HEK293 (cell line): Measurements from ENCODE around the gene TDP1.
A peak's percentile ranks its signal among the peaks of the same experiment; 100 is the strongest.

ENCODE experiments used
- CTCF ChIA-PET: fragments of 350-600 bp; formaldehyde crosslinking; extraction: SDS; loops from one replicate; lab custom pipeline; 2021; ENCODE audit warnings: antibody characterized with exemption; lab: Yijun Ruan, JAX
- POLR2A ChIA-PET: fragments of 300-600 bp; formaldehyde crosslinking; extraction: SDS; loops from one replicate; lab custom pipeline; 2020; ENCODE audit warnings: antibody characterized with exemption, inconsistent platforms; lab: Yijun Ruan, JAX
- H3K27ac ChIP-seq: fragments of 200-500 bp; sonication (Bioruptor generic); 2 replicates; pipeline ENCODE4 v1.5.1; 2014; ENCODE audit warnings: low read depth, low read length, control low read depth, inconsistent platforms; ENCODE audit errors: extremely low read depth
- H3K36me3 ChIP-seq, 2 experiments: fragments of 200-500 bp in 1 of 2; sonication (Bioruptor generic) in 1 of 2; 1 replicate in 1 of 2; 2 replicates in 1 of 2; pipeline ENCODE4 v1.5.1; 2014 to 2017; ENCODE audit warnings: inconsistent platforms in 2 of 2, low read length in 2 of 2; ENCODE audit not compliant: control insufficient read depth in 2 of 2, insufficient read depth in 1 of 2
- H3K4me1 ChIP-seq: fragments of 200-500 bp; sonication (Bioruptor generic); 2 replicates; pipeline ENCODE4 v1.5.1; 2014; ENCODE audit warnings: mild to moderate bottlenecking, low read length, inconsistent platforms; ENCODE audit not compliant: control insufficient read depth, insufficient read depth
- H3K4me3 ChIP-seq: 2 replicates; pipeline ENCODE4 v1.5.1; 2011; ENCODE audit warnings: low read depth, mild to moderate bottlenecking, control low read depth, low read length, moderate library complexity
- H3K9me3 ChIP-seq: fragments of 200-500 bp; sonication (Bioruptor generic); 2 replicates; pipeline ENCODE4 v1.5.1; 2014; ENCODE audit warnings: low read depth, low read length, inconsistent platforms; ENCODE audit not compliant: control insufficient read depth, insufficient read depth
- CTCF ChIP-seq: fragments of 450-650 bp; formaldehyde crosslinking; IDR thresholded peaks from 2 replicates; pipeline ENCODE4 v1.5.1; 2016; ENCODE audit warnings: missing biosample characterization, missing genetic modification characterization
- EGR2 ChIP-seq: fragments of 450-650 bp; formaldehyde crosslinking; IDR thresholded peaks from 2 replicates; pipeline ENCODE4 v1.5.1; 2016; ENCODE audit warnings: low read depth, missing biosample characterization, missing genetic modification characterization
- GLIS2 ChIP-seq: fragments of 450-650 bp; formaldehyde crosslinking; IDR thresholded peaks from 2 replicates; pipeline ENCODE4 v1.5.1; 2016; ENCODE audit warnings: missing biosample characterization, missing genetic modification characterization
- KLF17 ChIP-seq: fragments of 450-650 bp; formaldehyde crosslinking; IDR thresholded peaks from 2 replicates; pipeline ENCODE4 v1.5.1; 2016; ENCODE audit warnings: missing biosample characterization, missing genetic modification characterization
- PRDM10 ChIP-seq: fragments of 450-650 bp; formaldehyde crosslinking; IDR thresholded peaks from 2 replicates; pipeline ENCODE4 v1.5.1; 2016; ENCODE audit warnings: missing biosample characterization, missing genetic modification characterization
- SCRT2 ChIP-seq: fragments of 450-650 bp; formaldehyde crosslinking; IDR thresholded peaks from 2 replicates; pipeline ENCODE4 v1.5.1; 2016; ENCODE audit warnings: missing biosample characterization, missing genetic modification characterization
- ZBTB21 ChIP-seq: fragments of 450-650 bp; formaldehyde crosslinking; IDR thresholded peaks from 2 replicates; pipeline ENCODE4 v1.5.1; 2017; ENCODE audit warnings: missing biosample characterization, missing genetic modification characterization
- ZBTB26 ChIP-seq: fragments of 450-650 bp; formaldehyde crosslinking; optimal IDR thresholded peaks from 2 replicates; pipeline ENCODE3; 2016; ENCODE audit warnings: missing biosample characterization, mild to moderate bottlenecking, missing genetic modification characterization
- ZBTB44 ChIP-seq: fragments of 450-650 bp; IDR thresholded peaks from 2 replicates; pipeline ENCODE4 v1.5.1; 2018; ENCODE audit warnings: missing biosample characterization, mild to moderate bottlenecking, missing genetic modification characterization
- ZFP69B ChIP-seq: fragments of 450-650 bp; formaldehyde crosslinking; IDR thresholded peaks from 2 replicates; pipeline ENCODE4 v1.5.1; 2016; ENCODE audit warnings: missing biosample characterization, missing genetic modification characterization
- ZNF10 ChIP-seq: fragments of 450-650 bp; formaldehyde crosslinking; IDR thresholded peaks from 2 replicates; pipeline ENCODE4 v1.5.1; 2017; ENCODE audit warnings: missing biosample characterization, missing genetic modification characterization
- ZNF140 ChIP-seq: fragments of 450-650 bp; formaldehyde crosslinking; IDR thresholded peaks from 2 replicates; pipeline ENCODE4 v1.5.1; 2016; ENCODE audit warnings: missing biosample characterization, missing genetic modification characterization
- ZNF2 ChIP-seq: fragments of 450-650 bp; formaldehyde crosslinking; IDR thresholded peaks from 2 replicates; pipeline ENCODE4 v1.5.1; 2016; ENCODE audit warnings: missing biosample characterization, missing genetic modification characterization
- ZNF214 ChIP-seq: fragments of 450-650 bp; formaldehyde crosslinking; IDR thresholded peaks from 2 replicates; pipeline ENCODE4 v1.5.1; 2017; ENCODE audit warnings: missing biosample characterization, mild to moderate bottlenecking, missing genetic modification characterization, borderline replicate concordance
- ZNF24 ChIP-seq: fragments of 450-650 bp; formaldehyde crosslinking; IDR thresholded peaks from 2 replicates; pipeline ENCODE4 v1.5.1; 2016; ENCODE audit warnings: missing biosample characterization, missing genetic modification characterization
- ZNF248 ChIP-seq: fragments of 450-650 bp; formaldehyde crosslinking; IDR thresholded peaks from 2 replicates; pipeline ENCODE4 v1.5.1; 2017; ENCODE audit warnings: missing biosample characterization, missing genetic modification characterization
- ZNF398 ChIP-seq: fragments of 450-650 bp; formaldehyde crosslinking; IDR thresholded peaks from 2 replicates; pipeline ENCODE4 v1.5.1; 2017; ENCODE audit warnings: missing biosample characterization, missing genetic modification characterization
- ZNF530 ChIP-seq: fragments of 450-650 bp; formaldehyde crosslinking; IDR thresholded peaks from 2 replicates; pipeline ENCODE4 v1.5.1; 2016; ENCODE audit warnings: low read depth, missing biosample characterization, missing genetic modification characterization
- ZNF596 ChIP-seq: fragments of 450-650 bp; IDR thresholded peaks from 2 replicates; pipeline ENCODE4 v1.5.0; 2018; ENCODE audit warnings: missing biosample characterization, mild to moderate bottlenecking, missing genetic modification characterization, moderate library complexity
- ZNF626 ChIP-seq: fragments of 450-650 bp; sonication (Bioruptor Pico); formaldehyde crosslinking; IDR thresholded peaks from 2 replicates; pipeline ENCODE4 v1.5.1; 2018; ENCODE audit warnings: missing biosample characterization, missing genetic modification characterization, inconsistent platforms
- ZNF701 ChIP-seq: fragments of 450-650 bp; formaldehyde crosslinking; IDR thresholded peaks from 2 replicates; pipeline ENCODE4 v1.5.1; 2016; ENCODE audit warnings: missing biosample characterization, missing genetic modification characterization
- ZSCAN30 ChIP-seq: fragments of 450-650 bp; IDR thresholded peaks from 2 replicates; pipeline ENCODE4 v1.5.1; 2018; ENCODE audit warnings: missing biosample characterization, mild to moderate bottlenecking, missing genetic modification characterization, moderate library complexity

TDP1 gene

GRCh38 chr14:89955745-89956660 lies at the start of gene TDP1:
TDP1 (plus strand) TSS chr14:89955927; CDS start chr14:89963115, 7,188 bp downstream.
- ChIA-PET CTCF (interaction anchor here (0.7 to 4.8 kb wide), 4 partner anchors 10 to 17 kb away, joined by 3 to 39 read pairs (median 6); no protein-coding TSS in a partner anchor), POLR2A (interaction anchor here (0.5 to 1.5 kb wide), 7 partner anchors 10 to 915 kb away, joined by 3 to 6 read pairs (median 4); partner anchors contain the start of gene KCNK13)
- H3K27ac ChIP-seq: peak within 1 kb of the TSS; percentile 77
- H3K9me3 ChIP-seq: no peaks in the 10 kb centered on the region
- peak within 1 kb of the TSS; percentile 72 for H3K4me3 ChIP-seq
- peaks cover 3% of the 10 kb centered on the region; the same call in 1 of the 2 replicates for H3K4me1 ChIP-seq
- peaks cover 0 to 36% of the 10 kb centered on the region in 2 experiments; a peak in 1 of 3 replicates for H3K36me3 ChIP-seq
- peak; percentile 93 for TF ChIP-seq SCRT2 (tag by site-specific recombination)
- TF ChIP-seq EGR2 (tag by site-specific recombination): peak; percentile 52
- peak; percentile 68 for TF ChIP-seq KLF17 (tag by site-specific recombination)
- TF ChIP-seq ZNF214 (tag by site-specific recombination): no peak
- peak; percentile 83 for TF ChIP-seq PRDM10
- no peak for TF ChIP-seq ZNF596 (tag by site-specific recombination)
- no peak for TF ChIP-seq ZNF701 (tag by site-specific recombination)
- peak; percentile 33; the same call in 1 of the 2 replicates for TF ChIP-seq ZNF24
- TF ChIP-seq ZFP69B: peak; percentile 76
- TF ChIP-seq ZNF140: no peak
- TF ChIP-seq ZBTB26 (tag by site-specific recombination): peak; percentile 89
- 0 out of 2 replicates have a peak, but pooled peaks have one; percentile 13 for TF ChIP-seq GLIS2
- TF ChIP-seq ZBTB44 (tag by site-specific recombination): no peak
- no peak for TF ChIP-seq ZNF10 (tag by site-specific recombination)
- peak; percentile 59 for TF ChIP-seq ZNF2 (tag by site-specific recombination)
- TF ChIP-seq ZNF248 (tag by site-specific recombination): no peak
- TF ChIP-seq CTCF (tag by site-specific recombination): peak; percentile 63
- TF ChIP-seq ZSCAN30 (tag by site-specific recombination): peak; percentile 85
- 0 out of 2 replicates have a peak, but pooled peaks have one; percentile 17 for TF ChIP-seq ZNF398 (tag by site-specific recombination)
- peak; percentile 28; the same call in 1 of the 2 replicates for TF ChIP-seq ZBTB21 (tag by site-specific recombination)
- TF ChIP-seq ZNF530 (tag by site-specific recombination): no peak
- TF ChIP-seq ZNF626 (tag by site-specific recombination): no peak
